HG03108 (cell line): ENCODE measurements around the gene RPL35.
A peak's percentile ranks its signal among the peaks of the same experiment; 100 is the strongest.

Experiments
- ATAC-seq: cut with Tn5 transposase; IDR thresholded peaks from one replicate; pipeline ENCODE4 v1.9.1; 2021; ENCODE audit warnings: moderate library complexity; ENCODE audit not compliant: unreplicated experiment

The RPL35 gene

GRCh38 chr9:124861342-124862229 is at the start of gene RPL35, which contains the start of gene ARPC5L:
TSS of gene RPL35 (minus strand) at chr9:124861957. CDS start at chr9:124861912, 45 bp downstream.
TSS of gene ARPC5L (plus strand) at chr9:124862130. CDS start at chr9:124869291, 7,161 bp downstream.
- ATAC-seq: peak; percentile 86

GRCh38 chr9:124908098-124908497 is 46.3 kb upstream of the RPL35 start:
- ATAC-seq: no peak

- ATAC-seq: no peak
These were observed 45.2 kb upstream of the RPL35 start for GRCh38 chr9:124906966-124907365.

GRCh38 chr9:124899845-124900244 is 38.1 kb upstream of the RPL35 start:
- ATAC-seq: no peak

GRCh38 chr9:124897570-124898460 is 36.1 kb upstream of the RPL35 start:
- ATAC-seq: no peak

- no peak for ATAC-seq
These were observed 33.0 kb upstream of the RPL35 start for GRCh38 chr9:124894741-124895170.

- ATAC-seq: no peak
These were observed 32.4 kb upstream of the RPL35 start for GRCh38 chr9:124894035-124894740.

GRCh38 chr9:124890179-124890578 is 28.4 kb upstream of the RPL35 start:
- ATAC-seq: no peak

- no peak for ATAC-seq
These were observed 27.2 kb upstream of the RPL35 start for GRCh38 chr9:124889006-124889405.

GRCh38 chr9:124887832-124888231 is 26.1 kb upstream of the RPL35 start:
- ATAC-seq: no peak

GRCh38 chr9:124886866-124887492 is 25.2 kb upstream of the RPL35 start:
- no peak for ATAC-seq

- ATAC-seq: no peak
These were observed 24.7 kb upstream of the RPL35 start for GRCh38 chr9:124886461-124886860.

GRCh38 chr9:124885551-124885950 is 23.8 kb upstream of the RPL35 start:
- no peak for ATAC-seq

GRCh38 chr9:124884376-124884775 is 22.6 kb upstream of the RPL35 start:
- ATAC-seq: no peak

GRCh38 chr9:124882231-124882630 is 20.5 kb upstream of the RPL35 start:
- no peak for ATAC-seq

GRCh38 chr9:124881138-124881743 is 19.5 kb upstream of the RPL35 start:
- no peak for ATAC-seq

GRCh38 chr9:124880501-124880900 is 18.7 kb upstream of the RPL35 start:
- ATAC-seq: no peak

GRCh38 chr9:124879226-124879625 is 17.5 kb upstream of the RPL35 start:
- no peak for ATAC-seq

- ATAC-seq: no peak
These were observed 16.8 kb upstream of the RPL35 start for GRCh38 chr9:124878518-124878917.

GRCh38 chr9:124878021-124878420 is 16.3 kb upstream of the RPL35 start:
- no peak for ATAC-seq
